Gastrocnemius medialis (tissue), 4 donors: Measurements from ENCODE around the gene NRCAM. TPM values are rescaled to one million over a fixed set of nuclear protein-coding genes. Genes with fewer than 3 reads are reported as not detected.

Source experiments
- ATAC-seq, 2 donors: fragments of 150-250 bp; one replicate each; pipeline ENCODE4 v1.9.1; 2016
- DNase-seq, 2 donors: peaks; one replicate each; pipeline ENCODE4 v3.0.0-alpha.2; 2019
- H3K27ac ChIP-seq, 4 donors: fragments of 200-600 bp; sonication (generic); 1 replicate in 1 of 4; 2 replicates in 3 of 4; pipeline ENCODE4 v1.5.1; 2016 to 2018; ENCODE audit warnings: mild to moderate bottlenecking in 2 of 4, moderate library complexity in 1 of 4
- H3K27me3 ChIP-seq, 3 donors: fragments of 200-600 bp; sonication (generic) in 2 of 3; 1 replicate in 1 of 3; 2 replicates in 2 of 3; pipeline versions ENCODE4 v1.5.1 to v1.6.0; 2016 to 2019; ENCODE audit warnings: mild to moderate bottlenecking in 1 of 3, moderate library complexity in 1 of 3
- H3K36me3 ChIP-seq, 2 donors: fragments of 200-600 bp; sonication (generic) in 1 of 2; one replicate each; pipeline ENCODE4 v1.5.1; 2017 to 2018
- H3K4me1 ChIP-seq, 2 donors: fragments of 200-600 bp; sonication (generic) in 1 of 2; one replicate each; pipeline ENCODE4 v1.5.1; 2016 to 2017; ENCODE audit warnings: mild to moderate bottlenecking in 2 of 2
- H3K4me3 ChIP-seq, 4 donors: fragments of 200-600 bp; sonication (generic) in 3 of 4; 1 replicate in 1 of 4; 2 replicates in 3 of 4; pipeline ENCODE4 v1.5.1; 2016 to 2019; ENCODE audit warnings: mild to moderate bottlenecking in 2 of 4
- H3K9me3 ChIP-seq, 3 donors: fragments of 200-600 bp; sonication (generic) in 2 of 3; 1 replicate in 1 of 3; 2 replicates in 2 of 3; pipeline ENCODE4 v1.5.1; 2016 to 2019
- POLR2A ChIP-seq, 2 donors: fragments of 450-650 bp; IDR thresholded peaks; one replicate each; pipeline ENCODE4 v1.6.1; 2017; ENCODE audit warnings: antibody characterized with exemption in 2 of 2, mild to moderate bottlenecking in 2 of 2, moderate library complexity in 2 of 2
- in situ Hi-C, 4 donors: fragments of 200-750 bp; cut with MboI; loops; one replicate each; pipeline versions ENCODE4 v1.15.0 to v1.8.0; 2017; ENCODE audit warnings: low sequenced_read_pairs in 4 of 4
- intact Hi-C: fragments of 100-400 bp; cut with DNase I; formaldehyde crosslinking; loops from one replicate; pipeline ENCODE4 v1.15.1; 2023; ENCODE audit warnings: low total_unique reads
- total RNA-seq, 4 donors: library from RNA; depleted of rRNA; stranded (reverse); fragments of >200 nt; gene quantifications; one replicate each; pipeline versions ENCODE4 v1.1.0 to v1.2.3, GENCODE V29; 2016
- TF ChIP-seq, protein P1 (sequence below), 5 experiments: fragments of 450-650 bp in 3 of 5; fragments of 200-600 bp in 2 of 5; sonication (generic) in 2 of 5; IDR thresholded peaks in 4 of 5; conservative IDR thresholded peaks in 1 of 5; 1 replicate in 4 of 5; 2 replicates in 1 of 5; pipeline ENCODE4 v1.5.1; 2016 to 2019; ENCODE audit warnings: antibody characterized with exemption in 5 of 5, mild to moderate bottlenecking in 3 of 5, moderate library complexity in 3 of 5

NRCAM gene
- total RNA-seq, 4 donors from 2014 or later = 0.18 to 0.31 (median 0.23) TPM; not detected in 1

DNA sequence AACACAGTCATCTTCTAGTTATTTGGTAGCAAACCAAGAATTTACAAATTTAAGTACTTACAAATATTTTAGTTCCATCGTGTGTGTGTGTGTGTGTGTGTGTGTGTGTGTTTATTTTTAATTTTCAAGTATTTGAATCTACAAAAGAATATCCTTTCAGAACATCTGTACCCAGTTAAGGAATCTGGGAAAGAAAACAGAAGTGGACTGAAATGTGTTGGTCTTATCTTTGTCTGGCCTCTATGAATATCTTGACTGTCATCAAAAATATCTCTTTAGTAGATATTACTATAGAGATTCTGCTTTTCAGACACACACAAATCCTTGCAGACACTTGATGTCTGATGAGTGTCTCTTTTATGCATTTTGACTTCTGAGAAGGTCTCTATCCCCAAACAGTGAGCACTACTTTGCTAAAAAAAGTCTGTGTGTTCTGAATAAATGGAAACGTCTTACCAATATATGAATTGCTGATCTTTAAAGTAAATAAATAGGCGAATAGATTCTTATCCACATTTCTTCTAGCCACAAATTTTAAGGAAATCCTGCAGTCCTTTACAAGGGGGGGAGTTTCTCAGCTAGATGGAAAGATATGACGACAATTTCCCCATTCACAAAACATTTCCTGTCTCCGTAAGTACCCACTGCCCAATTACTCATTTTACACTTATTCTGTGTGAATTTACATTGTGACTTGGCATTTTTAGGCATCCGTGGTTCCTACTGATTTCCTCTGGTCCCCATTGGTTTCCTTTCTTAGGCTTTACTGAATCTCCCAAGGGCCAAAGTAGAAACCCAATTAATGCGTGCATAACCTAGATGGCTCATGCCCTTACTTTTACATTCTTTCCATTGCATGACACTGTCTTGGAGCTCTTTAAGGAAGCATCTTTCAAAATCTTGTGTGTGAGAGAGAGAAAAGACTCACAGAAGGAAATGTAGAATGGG, 36.0 kb downstream of the NRCAM start:
- in situ Hi-C loops = no loop called here
- no peak for DNase-seq
- intact Hi-C loops = no loop called here
- Histone ChIP-seq H3K27ac (no peak overlapping the region), H3K27me3 (no peaks in the 10 kb centered on the region), H3K9me3 (no peaks in the 10 kb centered on the region), H3K36me3 (no peaks in the 10 kb centered on the region), H3K4me3 (no peak overlapping the region), H3K4me1 (no peaks in the 10 kb centered on the region)
- no peak for TF ChIP-seq POLR2A (IDR thresholded peaks at IDR 0.05)
- TF ChIP-seq, protein P1, sequence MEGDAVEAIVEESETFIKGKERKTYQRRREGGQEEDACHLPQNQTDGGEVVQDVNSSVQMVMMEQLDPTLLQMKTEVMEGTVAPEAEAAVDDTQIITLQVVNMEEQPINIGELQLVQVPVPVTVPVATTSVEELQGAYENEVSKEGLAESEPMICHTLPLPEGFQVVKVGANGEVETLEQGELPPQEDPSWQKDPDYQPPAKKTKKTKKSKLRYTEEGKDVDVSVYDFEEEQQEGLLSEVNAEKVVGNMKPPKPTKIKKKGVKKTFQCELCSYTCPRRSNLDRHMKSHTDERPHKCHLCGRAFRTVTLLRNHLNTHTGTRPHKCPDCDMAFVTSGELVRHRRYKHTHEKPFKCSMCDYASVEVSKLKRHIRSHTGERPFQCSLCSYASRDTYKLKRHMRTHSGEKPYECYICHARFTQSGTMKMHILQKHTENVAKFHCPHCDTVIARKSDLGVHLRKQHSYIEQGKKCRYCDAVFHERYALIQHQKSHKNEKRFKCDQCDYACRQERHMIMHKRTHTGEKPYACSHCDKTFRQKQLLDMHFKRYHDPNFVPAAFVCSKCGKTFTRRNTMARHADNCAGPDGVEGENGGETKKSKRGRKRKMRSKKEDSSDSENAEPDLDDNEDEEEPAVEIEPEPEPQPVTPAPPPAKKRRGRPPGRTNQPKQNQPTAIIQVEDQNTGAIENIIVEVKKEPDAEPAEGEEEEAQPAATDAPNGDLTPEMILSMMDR (IDR thresholded peaks at IDR 0.05 in 4 of 5, conservative IDR thresholded peaks at IDR 0.05 in 1 of 5) = no peak
- no peak for ATAC-seq

DNA sequence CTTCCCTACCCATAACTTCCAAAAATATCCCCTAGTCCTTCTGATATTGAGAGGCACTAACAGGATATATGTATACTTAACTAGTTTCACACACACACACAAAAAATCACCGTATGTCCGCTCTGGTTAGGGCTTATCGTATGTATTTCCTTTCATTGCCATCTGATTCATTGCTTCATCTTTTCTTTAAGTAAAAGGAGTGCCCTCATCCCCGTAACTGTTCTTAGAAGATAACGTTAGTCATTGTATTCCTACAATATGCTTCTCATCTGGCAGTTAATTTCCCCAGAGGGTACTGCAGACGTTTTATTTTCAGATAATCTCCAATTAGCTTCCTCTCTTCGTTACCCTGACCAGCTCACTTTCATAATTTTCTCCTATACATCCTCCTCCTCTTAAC, 37.3 kb downstream of the NRCAM start:
- DNase-seq (no peak), ATAC-seq (no peak)
- intact Hi-C loops (no loop called here), in situ Hi-C loops (no loop called here)
- no peaks in the 10 kb centered on the region for H3K27me3 ChIP-seq
- no peak overlapping the region for H3K4me3 ChIP-seq
- no peak overlapping the region for H3K27ac ChIP-seq
- H3K36me3 ChIP-seq = no peaks in the 10 kb centered on the region
- TF ChIP-seq, protein P1 (IDR thresholded peaks at IDR 0.05 in 4 of 5, conservative IDR thresholded peaks at IDR 0.05 in 1 of 5) = no peak
- no peak for TF ChIP-seq POLR2A (IDR thresholded peaks at IDR 0.05)
- no peaks in the 10 kb centered on the region for H3K4me1 ChIP-seq
- no peaks in the 10 kb centered on the region for H3K9me3 ChIP-seq

DNA sequence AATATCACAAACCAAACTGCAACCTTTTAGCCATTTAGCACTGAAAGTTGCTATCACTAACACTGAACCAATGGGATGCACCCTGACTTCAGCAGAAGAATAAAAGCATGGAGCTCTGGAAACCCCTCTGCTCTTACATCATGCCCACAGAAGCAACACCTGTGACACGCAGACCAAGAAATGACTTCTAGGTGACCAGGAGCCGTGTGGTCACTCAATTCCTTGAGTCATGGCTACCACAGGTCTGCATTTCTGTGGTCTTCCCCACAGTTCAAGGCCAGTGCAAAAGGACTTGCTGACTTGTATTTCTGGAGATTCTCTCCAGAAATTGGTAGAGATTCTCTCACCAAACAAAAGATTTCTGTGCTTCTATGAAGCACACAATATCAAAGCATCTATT, 38.3 kb downstream of the NRCAM start:
- no peak for TF ChIP-seq POLR2A (IDR thresholded peaks at IDR 0.05)
- TF ChIP-seq, protein P1 (IDR thresholded peaks at IDR 0.05 in 4 of 5, conservative IDR thresholded peaks at IDR 0.05 in 1 of 5) = no peak
- H3K9me3 ChIP-seq = no peaks in the 10 kb centered on the region
- no peaks in the 10 kb centered on the region for H3K27me3 ChIP-seq
- no peak for DNase-seq
- in situ Hi-C loops = no loop called here
- H3K4me3 ChIP-seq = no peak overlapping the region
- no peak for ATAC-seq
- H3K27ac ChIP-seq = no peak overlapping the region
- H3K36me3 ChIP-seq = no peaks in the 10 kb centered on the region
- intact Hi-C loops = no loop called here
- no peaks in the 10 kb centered on the region for H3K4me1 ChIP-seq

DNA sequence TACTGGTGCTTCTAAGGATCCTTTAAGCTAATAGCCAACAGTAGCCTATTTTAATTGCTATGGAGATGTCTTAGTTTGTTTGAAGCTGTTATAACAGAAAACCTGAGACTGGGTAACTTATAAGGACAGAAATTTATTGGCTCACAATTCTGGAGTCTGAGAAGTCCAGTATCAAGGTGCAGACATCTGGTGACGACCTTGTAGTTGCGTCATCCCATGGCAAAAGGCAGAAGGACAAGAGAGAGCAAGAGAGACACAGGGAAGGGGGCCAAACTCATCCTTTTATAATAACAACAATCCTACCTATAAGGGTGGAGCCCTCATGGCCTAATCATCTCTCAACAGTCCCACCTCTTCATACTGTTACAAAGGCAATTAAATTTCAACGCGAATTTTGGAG, 39.1 kb downstream of the NRCAM start:
- no peak overlapping the region for H3K4me3 ChIP-seq
- in situ Hi-C loops = no loop called here
- no peaks in the 10 kb centered on the region for H3K9me3 ChIP-seq
- TF ChIP-seq, protein P1 (IDR thresholded peaks at IDR 0.05 in 4 of 5, conservative IDR thresholded peaks at IDR 0.05 in 1 of 5) = no peak
- TF ChIP-seq POLR2A (IDR thresholded peaks at IDR 0.05) = no peak
- no peak for ATAC-seq
- no peaks in the 10 kb centered on the region for H3K27me3 ChIP-seq
- DNase-seq = no peak
- H3K27ac ChIP-seq = no peak overlapping the region
- intact Hi-C loops = no loop called here
- no peaks in the 10 kb centered on the region for H3K4me1 ChIP-seq
- no peaks in the 10 kb centered on the region for H3K36me3 ChIP-seq
